ENCODE results near the gene NRAS.
"Not testable (repeated sequence)": the region's sequence is repeated elsewhere in the genome, so short reads cannot be mapped to it uniquely, and the experiment has no call there.

NRAS gene

GRCh38 chr1:114716304-114717170, at the start of gene NRAS:
NRAS (minus strand) TSS chr1:114716771; CDS start chr1:114716160, 611 bp downstream.
- DNase-seq, result peak; percentile 70 to 82

- no peak for DNase-seq
These were observed 48.1 kb upstream of the NRAS start for GRCh38 chr1:114764689-114765088.

GRCh38 chr1:114758256-114758832, 41.8 kb upstream of the NRAS start:
- peak; percentile 1 to 4 for DNase-seq

GRCh38 chr1:114757455-114758255, 41.1 kb upstream of the NRAS start, which contains the start of gene CSDE1:
CSDE1 (minus strand) TSS chr1:114757984; CDS start chr1:114739890, 18,094 bp downstream.
- DNase-seq, result peak; percentile 90 to 95

DNA sequence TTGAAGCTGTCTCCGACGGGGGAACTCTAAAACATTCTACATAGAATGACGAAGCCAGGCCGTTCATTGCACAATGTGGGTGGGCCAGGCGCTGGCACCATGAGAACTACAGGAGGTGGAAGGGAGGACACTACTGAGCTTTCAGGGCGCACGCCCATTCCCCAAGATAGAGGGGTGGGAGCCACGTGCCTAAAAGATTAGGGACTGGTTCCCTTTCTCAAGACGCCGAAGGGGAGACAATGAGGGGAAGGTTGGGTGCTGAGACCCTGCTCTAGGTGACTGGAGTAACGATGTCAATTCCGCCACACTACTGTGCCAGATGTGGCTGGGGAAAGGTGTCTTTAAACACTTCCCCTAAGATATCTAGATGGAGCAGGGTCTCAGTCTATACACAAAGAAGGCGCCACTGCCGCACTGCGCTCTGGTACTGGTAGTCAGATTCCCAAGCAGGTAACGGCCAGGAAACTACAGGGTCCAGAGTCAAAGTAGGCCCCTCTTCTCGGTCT, 40.4 kb upstream of the NRAS start:
- DNase-seq, result no peak

GRCh38 chr1:114756009-114756892, 39.7 kb upstream of the NRAS start:
- DNase-seq, result no peak

GRCh38 chr1:114755006-114755931, 38.7 kb upstream of the NRAS start:
- DNase-seq, result no peak

- DNase-seq, result not testable (repeated sequence)
These were observed 37.1 kb upstream of the NRAS start for GRCh38 chr1:114753702-114754101.

- no peak for DNase-seq
These were observed 36.6 kb upstream of the NRAS start for GRCh38 chr1:114753143-114753542.

DNA sequence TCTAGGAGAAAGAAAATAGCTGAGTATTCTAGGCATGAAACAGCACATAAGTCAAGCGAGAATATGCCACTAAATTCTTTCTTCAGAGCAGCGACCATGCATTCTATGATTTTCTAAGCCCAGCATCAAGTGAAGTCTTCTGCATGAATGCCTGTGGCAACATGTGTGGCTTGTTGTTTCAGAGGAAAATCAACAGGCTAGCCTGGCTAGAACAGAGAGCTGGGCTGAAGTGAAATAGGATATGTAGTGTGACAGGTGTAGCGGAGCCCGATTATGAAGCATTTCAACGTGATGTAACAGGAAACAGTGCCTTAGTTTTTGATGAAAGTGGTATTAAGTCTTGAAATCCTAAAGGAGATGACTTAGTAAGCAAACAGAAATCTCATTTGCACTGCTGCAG, 34.2 kb upstream of the NRAS start:
- peak; percentile 3 to 43 for DNase-seq

DNA sequence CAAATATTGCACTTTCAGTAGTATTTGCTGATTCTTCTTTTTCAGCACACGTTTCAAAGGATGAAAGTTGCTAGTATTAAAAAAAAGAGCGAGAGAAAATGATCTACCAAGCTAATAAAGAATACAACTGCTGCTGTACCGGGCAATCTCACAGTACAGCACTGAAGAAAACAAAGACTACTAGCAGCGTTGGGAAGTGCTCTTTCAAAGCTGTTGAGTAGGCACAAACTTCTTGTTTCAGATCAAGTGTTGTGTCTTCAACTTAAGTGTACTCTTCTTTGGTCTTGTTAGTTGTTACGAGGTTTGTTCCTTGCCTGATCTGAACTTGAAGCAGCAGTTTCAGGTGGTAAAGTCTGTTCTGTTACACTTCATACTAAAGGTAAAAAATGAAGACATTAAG, 33.3 kb upstream of the NRAS start:
- no peak for DNase-seq

DNA sequence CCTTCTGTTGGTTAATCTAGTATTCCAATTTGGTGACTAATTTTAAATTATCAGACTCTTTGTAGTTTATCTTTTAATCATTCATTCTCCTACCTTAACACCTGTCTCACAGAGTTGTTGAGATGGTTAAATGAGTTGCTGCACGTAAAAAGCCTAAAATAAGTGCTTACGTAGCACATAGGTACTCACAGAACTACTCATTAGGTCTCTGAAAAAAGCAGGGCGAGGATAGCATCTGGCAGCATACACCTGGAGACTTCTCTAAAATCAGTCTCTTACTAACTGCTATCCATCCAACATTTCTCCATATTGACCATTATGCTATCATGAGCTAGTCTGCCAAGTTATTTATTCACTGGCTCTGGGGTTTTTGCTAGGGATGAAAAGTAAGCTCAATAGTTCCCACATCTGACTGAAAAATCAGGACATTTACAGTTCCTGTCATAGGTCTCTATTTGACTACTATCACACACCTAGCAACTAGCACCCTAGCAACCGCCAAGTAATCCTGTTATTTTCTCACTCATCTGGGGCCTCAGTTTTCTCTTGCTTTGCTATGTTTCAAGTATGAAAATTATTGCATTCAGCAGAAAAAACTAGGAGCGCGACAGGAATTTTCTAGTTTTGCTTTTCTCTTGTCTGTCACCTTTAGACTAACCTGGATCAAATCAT, 30.0 kb upstream of the NRAS start:
- DNase-seq, result no peak

GRCh38 chr1:114745291-114745690, 28.7 kb upstream of the NRAS start:
- no peak for DNase-seq

DNA sequence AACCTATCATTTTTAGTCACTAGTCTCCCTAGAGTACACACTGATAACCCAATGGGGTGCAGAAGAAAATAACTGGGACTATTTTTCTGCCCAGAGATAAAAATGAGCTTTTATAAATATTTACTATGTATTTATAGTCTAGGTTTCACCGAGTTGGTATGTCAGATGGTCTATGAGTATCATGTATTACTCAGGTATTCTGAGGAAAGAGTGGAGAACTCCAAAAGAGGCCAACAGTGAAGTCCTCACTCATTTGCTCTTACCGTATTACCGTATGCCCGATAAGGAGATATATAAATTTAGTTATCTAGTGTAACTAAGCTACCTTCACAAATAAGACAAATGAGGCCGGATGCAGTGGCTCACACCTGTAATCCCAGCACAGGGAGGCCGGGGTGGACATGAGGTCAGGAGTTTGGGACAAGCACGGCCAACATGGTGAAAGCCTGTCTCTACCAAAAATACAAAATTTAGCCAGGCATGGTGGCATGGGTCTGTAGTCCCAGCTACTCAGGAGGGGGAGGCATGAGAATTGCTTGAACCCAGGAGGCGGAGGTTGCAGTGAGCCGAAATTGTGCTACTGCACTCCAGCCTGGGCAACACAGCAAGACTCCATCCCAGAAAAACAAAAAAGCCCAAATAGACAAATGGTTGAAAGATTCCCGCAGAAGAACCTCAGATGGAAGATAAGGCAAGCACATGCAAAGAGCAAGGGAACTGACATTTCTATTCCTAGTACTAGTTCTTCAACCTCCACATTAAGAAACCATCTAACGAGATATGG, 25.6 kb upstream of the NRAS start:
- no peak for DNase-seq

GRCh38 chr1:114740331-114740730, 23.8 kb upstream of the NRAS start:
- DNase-seq, result no peak

DNA sequence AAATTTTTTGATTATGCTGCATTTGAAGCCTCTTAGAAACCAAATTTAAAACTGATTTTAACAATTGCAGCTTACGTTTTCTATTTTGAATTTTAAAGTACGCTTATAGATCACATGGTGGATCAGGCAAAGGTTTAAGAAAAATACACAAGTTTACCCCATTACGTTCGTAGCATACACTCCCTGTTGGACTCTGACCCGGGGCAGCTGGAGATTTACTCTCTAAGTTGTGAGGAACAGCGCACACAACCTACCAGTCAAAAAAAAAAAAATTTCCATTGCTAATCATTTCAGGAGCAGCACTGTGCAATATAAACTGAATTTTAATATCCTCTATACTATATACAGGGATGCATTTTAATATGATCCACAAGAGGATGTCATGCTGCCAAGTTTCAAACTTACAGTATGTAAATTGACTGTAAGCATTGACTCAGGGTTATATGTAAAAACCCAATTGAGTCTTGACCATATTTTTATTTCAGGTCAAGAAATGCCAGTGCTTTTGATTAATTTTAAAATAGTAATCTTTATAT, 20.8 kb upstream of the NRAS start:
- DNase-seq, result no peak

GRCh38 chr1:114735479-114735878, 18.9 kb upstream of the NRAS start:
- no peak for DNase-seq

GRCh38 chr1:114729782-114730181, 13.2 kb upstream of the NRAS start:
- no peak for DNase-seq

GRCh38 chr1:114728553-114728952, 12.0 kb upstream of the NRAS start:
- no peak for DNase-seq
